Thymus (tissue), 11 donors: ENCODE results near the gene TXNRD2. TPM values are rescaled to one million over a fixed set of nuclear protein-coding genes. Genes with fewer than 3 reads are reported as not detected.
"Not testable (repeated sequence)": the region's sequence is repeated elsewhere in the genome, so short reads cannot be mapped to it uniquely, and the experiment has no call there.

Source experiments
- DNase-seq, 9 donors: peaks; one replicate each; pipeline ENCODE4 v3.0.0-alpha.2; 2013; ENCODE audit warnings: low spot score in 9 of 9, low read depth in 6 of 9, missing footprints in 1 of 9
- H3K27ac ChIP-seq, 2 donors: one replicate each; pipeline ENCODE4 v1.5.1; 2013; ENCODE audit warnings: control low read depth in 1 of 2, low read depth in 1 of 2, low read length in 1 of 2, mild to moderate bottlenecking in 1 of 2, moderate library complexity in 1 of 2
- H3K27me3 ChIP-seq, 2 donors: one replicate each; pipeline ENCODE4 v1.5.1; 2013; ENCODE audit warnings: low read length in 1 of 2; ENCODE audit not compliant: control insufficient read depth in 2 of 2, insufficient read depth in 1 of 2
- H3K36me3 ChIP-seq, 2 donors: one replicate each; pipeline ENCODE4 v1.5.1; 2013; ENCODE audit warnings: low read length in 1 of 2, mild to moderate bottlenecking in 1 of 2, moderate library complexity in 1 of 2; ENCODE audit not compliant: control insufficient read depth in 2 of 2, insufficient read depth in 2 of 2
- H3K4me1 ChIP-seq, 2 donors: one replicate each; pipeline ENCODE4 v1.5.1; 2013; ENCODE audit warnings: low read length in 2 of 2; ENCODE audit not compliant: control insufficient read depth in 2 of 2, insufficient read depth in 2 of 2
- H3K4me3 ChIP-seq, 2 donors: one replicate each; pipeline ENCODE4 v1.5.1; 2013; ENCODE audit warnings: low read length in 2 of 2, control low read depth in 1 of 2, mild to moderate bottlenecking in 1 of 2
- H3K9me3 ChIP-seq, 2 donors: one replicate each; pipeline ENCODE4 v1.5.1; 2013; ENCODE audit warnings: low read length in 1 of 2, mild to moderate bottlenecking in 1 of 2; ENCODE audit not compliant: control insufficient read depth in 2 of 2, insufficient read depth in 1 of 2
- WGBS: extraction: QIAGEN DNeasy Blood & Tissue Kit; methylation state at CpG from one replicate; pipeline ENCODE4 v1.1.7; 2013; 5-methylcytosine and 5-hydroxymethylcytosine counted together
- polyA plus RNA-seq: library from polyadenylated mRNA; stranded (reverse); fragments of 200-250 nt; gene quantifications from one replicate; pipeline ENCODE4 v1.2.3, GENCODE V29; 2013
- total RNA-seq: library from RNA; stranded (reverse); fragments of 120-200 nt; gene quantifications from one replicate; pipeline ENCODE4 v1.2.4, GENCODE V29; 2013
- donor health status: healthy.

Gene TXNRD2
- total and polyA plus RNA-seq, 2 donors: 10.1 to 24.2 TPM

GRCh38 chr22:19841641-19842392 is 99.8 kb downstream of the TXNRD2 start:
- Histone ChIP-seq H3K9me3 (peaks cover 0 to 4% of the 10 kb centered on the region in 2 donors), H3K27me3 (no peaks in the 10 kb centered on the region), H3K4me1 (peaks cover 23 to 41% of the 10 kb centered on the region in 2 donors), H3K27ac (no peak overlapping the region), H3K36me3 (peaks cover 3 to 14% of the 10 kb centered on the region in 2 donors), H3K4me3 (no peak overlapping the region)
- 96% methylated on average over 8 of the region's 8 CpGs for WGBS
- no peak for DNase-seq

DNA sequence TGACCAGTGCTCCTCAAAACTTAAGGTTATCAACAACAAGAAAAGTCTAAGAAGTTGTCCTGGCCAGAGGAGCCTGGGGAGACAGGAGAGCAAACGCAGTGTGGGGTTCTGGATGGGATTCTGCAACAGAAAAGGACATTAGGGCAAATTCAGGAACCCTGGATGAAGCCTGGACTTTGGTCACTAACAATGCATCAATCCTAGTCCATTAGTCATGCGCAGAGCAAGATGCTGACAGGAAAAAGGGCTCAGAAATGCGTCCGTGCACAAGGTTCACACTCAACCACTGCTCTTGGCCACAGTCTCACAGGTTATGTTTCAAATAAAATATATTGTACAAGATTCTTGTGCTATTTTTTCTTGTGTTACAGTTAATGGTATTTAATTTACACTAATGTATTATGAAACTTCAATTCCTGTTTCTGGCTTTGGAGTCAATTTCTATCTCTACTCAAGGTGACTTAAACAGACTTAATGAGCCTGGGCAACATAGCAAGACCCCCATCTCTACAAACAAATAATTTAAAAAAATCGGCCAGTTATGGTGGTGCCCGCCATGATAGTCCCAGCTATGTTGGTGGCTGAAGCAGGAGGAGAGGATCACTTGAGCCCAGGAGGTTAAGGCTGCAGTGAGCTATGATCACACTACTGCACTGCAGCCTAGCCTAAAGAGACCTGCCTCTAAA is 100.5 kb downstream of the TXNRD2 start:
- H3K36me3 ChIP-seq: peaks cover 3 to 12% of the 10 kb centered on the region in 2 donors
- H3K9me3 ChIP-seq: peaks cover 0 to 4% of the 10 kb centered on the region in 2 donors
- H3K27ac ChIP-seq: no peak overlapping the region
- no peak for DNase-seq
- WGBS: 98% methylated on average over 6 of the region's 6 CpGs
- no peaks in the 10 kb centered on the region for H3K27me3 ChIP-seq
- H3K4me1 ChIP-seq: peaks cover 21 to 36% of the 10 kb centered on the region in 2 donors
- H3K4me3 ChIP-seq: no peak overlapping the region

DNA sequence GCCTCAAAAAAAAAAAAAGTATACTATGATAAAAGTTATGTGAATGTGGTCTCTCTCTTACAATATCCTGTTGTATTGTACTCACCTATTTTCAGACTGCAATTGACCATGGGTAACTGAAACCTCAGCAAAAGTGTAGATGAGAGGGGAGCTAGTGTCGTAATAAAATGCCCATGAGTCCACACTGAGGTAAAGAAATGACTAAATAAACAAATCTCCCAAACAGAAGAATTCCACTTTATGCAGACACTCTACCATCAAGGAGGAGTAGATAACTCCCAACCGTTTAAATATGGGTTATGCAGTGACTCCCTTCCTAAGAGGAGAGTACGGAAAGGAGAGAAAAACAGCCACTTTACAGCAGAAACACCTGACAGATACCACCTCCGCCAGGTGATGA is 101.6 kb downstream of the TXNRD2 start:
- peaks cover 11 to 26% of the 10 kb centered on the region in 2 donors for H3K4me1 ChIP-seq
- H3K4me3 ChIP-seq: no peak overlapping the region
- 96% methylated on average over 4 of the region's 4 CpGs for WGBS
- H3K36me3 ChIP-seq: peaks cover 3% of the 10 kb centered on the region in 2 donors
- peaks cover 0 to 4% of the 10 kb centered on the region in 2 donors for H3K9me3 ChIP-seq
- no peak overlapping the region for H3K27ac ChIP-seq
- no peak for DNase-seq
- H3K27me3 ChIP-seq: no peaks in the 10 kb centered on the region

DNA sequence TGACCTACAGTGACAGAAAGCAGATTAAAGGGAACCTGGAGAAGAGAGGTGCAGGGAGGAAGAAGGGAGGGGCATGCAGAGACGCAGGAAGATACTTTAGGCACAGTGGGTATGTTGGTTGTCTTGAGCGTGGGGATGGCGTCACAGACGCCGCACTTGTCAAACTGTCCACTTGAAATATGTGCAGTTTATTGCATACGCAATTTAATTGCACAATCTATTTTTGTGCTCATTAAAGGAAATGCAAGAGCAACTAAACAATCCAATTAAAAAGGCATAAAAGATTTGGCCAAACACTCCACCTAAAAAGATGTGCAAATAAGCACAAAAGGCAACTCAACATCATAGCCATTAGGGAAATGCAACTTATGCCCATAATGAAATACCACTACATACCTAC is 103.7 kb downstream of the TXNRD2 start:
- Histone ChIP-seq H3K4me1 (peaks cover 0 to 5% of the 10 kb centered on the region in 2 donors), H3K27me3 (no peaks in the 10 kb centered on the region), H3K9me3 (no peaks in the 10 kb centered on the region), H3K4me3 (no peak overlapping the region), H3K36me3 (no peaks in the 10 kb centered on the region), H3K27ac (no peak overlapping the region)
- DNase-seq: no peak
- 98% methylated on average over 6 of the region's 6 CpGs for WGBS

GRCh38 chr22:19836512-19836911 is 105.1 kb downstream of the TXNRD2 start:
- no peak overlapping the region for H3K4me3 ChIP-seq
- H3K27me3 ChIP-seq: no peaks in the 10 kb centered on the region
- no peak for DNase-seq
- H3K4me1 ChIP-seq: peaks cover 3 to 10% of the 10 kb centered on the region in 2 donors
- H3K27ac ChIP-seq: no peak overlapping the region
- H3K36me3 ChIP-seq: no peaks in the 10 kb centered on the region
- H3K9me3 ChIP-seq: no peaks in the 10 kb centered on the region

DNA sequence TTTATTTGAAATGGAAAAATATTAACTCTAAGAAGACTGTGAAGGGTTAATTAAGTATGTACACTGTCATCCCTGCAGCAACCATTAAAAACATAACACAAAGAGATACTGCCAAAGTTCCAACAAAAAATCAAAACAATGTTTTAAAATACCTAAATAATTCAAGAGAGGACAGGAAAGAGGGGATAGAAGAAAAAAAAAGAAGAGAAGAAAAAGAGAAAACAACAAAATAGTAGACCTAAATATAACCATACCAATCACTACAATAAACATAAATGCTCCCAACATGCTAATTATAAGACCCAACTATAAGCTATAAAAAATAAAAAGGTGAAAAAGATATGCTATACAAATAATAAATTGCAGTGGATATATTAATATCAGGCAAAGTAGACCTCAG is 107.0 kb downstream of the TXNRD2 start:
- Histone ChIP-seq H3K27me3 (no peaks in the 10 kb centered on the region), H3K27ac (no peak overlapping the region), H3K4me3 (no peak overlapping the region), H3K36me3 (no peaks in the 10 kb centered on the region), H3K4me1 (peaks cover 3 to 10% of the 10 kb centered on the region in 2 donors), H3K9me3 (no peaks in the 10 kb centered on the region)
- DNase-seq: no peak

GRCh38 chr22:19833327-19833726 is 108.3 kb downstream of the TXNRD2 start:
- not testable (repeated sequence) for H3K4me3 ChIP-seq, H3K9me3 ChIP-seq, H3K36me3 ChIP-seq, H3K27ac ChIP-seq, H3K27me3 ChIP-seq, DNase-seq
- 91% methylated on average over 9 of the region's 9 CpGs for WGBS
- H3K4me1 ChIP-seq: peaks cover 3 to 10% of the 10 kb centered on the region in 2 donors

DNA sequence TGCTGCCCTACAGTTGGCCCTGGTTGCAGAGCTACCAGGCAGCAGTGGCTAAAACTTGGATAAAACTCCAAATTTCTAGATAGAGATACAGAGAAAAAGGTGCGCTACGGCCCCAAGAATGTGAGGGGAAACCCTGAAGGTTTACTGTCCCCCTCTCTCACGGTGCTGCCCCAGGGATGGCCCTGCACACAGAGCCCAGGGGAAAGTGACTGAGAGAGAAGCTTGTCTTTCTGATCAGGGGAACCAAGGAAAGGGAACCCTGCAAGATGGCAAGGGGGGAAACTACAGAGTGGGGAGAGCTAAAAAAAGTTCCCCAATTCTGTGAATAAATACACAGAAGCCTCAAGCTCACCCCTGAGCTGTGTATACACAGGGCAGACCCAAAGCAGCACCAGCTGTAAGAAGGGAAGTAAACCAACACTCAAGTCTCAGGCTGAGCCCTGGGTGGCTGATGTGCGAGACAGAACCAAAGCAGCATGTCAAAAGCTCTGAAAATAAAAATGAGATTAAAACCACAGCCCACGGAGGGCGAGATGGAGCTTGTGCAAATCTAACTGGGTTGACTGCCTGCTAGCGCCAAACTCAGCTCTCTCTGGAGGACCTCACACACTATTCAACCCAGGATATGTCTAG is 109.0 kb downstream of the TXNRD2 start:
- Histone ChIP-seq H3K4me3 (no peak overlapping the region), H3K27me3 (no peaks in the 10 kb centered on the region), H3K9me3 (no peaks in the 10 kb centered on the region), H3K36me3 (no peaks in the 10 kb centered on the region), H3K27ac (peak overlapping the region in 1 of 2 donors; percentile 52), H3K4me1 (peaks cover 3 to 10% of the 10 kb centered on the region in 2 donors)
- DNase-seq: peak in 2 of 9 donors; percentile 51 to 67
- 59% methylated on average over 7 of the region's 7 CpGs for WGBS

DNA sequence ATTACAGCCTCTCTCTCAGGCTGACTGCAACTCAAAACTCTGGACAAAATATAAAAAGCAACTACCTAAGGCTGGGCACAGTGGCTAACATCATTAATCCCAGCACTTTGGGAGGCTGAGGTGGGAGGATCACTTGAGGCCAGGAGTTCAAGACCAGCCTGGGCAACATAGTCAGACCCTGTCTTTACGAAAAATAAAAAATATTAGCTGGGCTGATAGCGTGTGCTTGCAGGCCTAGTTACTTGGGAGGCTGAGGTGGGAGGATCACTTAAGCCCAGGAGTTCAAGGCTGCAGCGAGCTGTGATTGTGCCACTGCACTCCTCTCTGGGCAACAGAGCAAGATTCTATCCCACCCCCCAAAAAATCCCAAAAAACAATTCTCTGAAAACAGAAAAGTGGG is 109.6 kb downstream of the TXNRD2 start:
- not testable (repeated sequence) for H3K4me3 ChIP-seq, H3K36me3 ChIP-seq, H3K27ac ChIP-seq, DNase-seq, H3K27me3 ChIP-seq, H3K9me3 ChIP-seq
- H3K4me1 ChIP-seq: peaks cover 3 to 10% of the 10 kb centered on the region in 2 donors
- 83% methylated on average over 3 of the region's 3 CpGs for WGBS
